CD4-positive, alpha-beta memory T cell (primary cell): ENCODE measurements around the gene PRKAG2. TPM values are rescaled to one million over a fixed set of nuclear protein-coding genes. Genes with fewer than 3 reads are reported as not detected.
A peak's percentile ranks its signal among the peaks of the same experiment; 100 is the strongest.

Experiments
- CTCF ChIA-PET: fragments of 350-600 bp; sonication (Branson Sonifier 250); formaldehyde crosslinking; loops from one replicate; lab custom pipeline; 2021; ENCODE audit warnings: inconsistent platforms; ENCODE audit not compliant: partially characterized antibody; lab: Charles Lee
- POLR2A ChIA-PET: fragments of 350-600 bp; sonication (Branson Sonifier 250); formaldehyde crosslinking; loops from one replicate; lab custom pipeline; 2021; ENCODE audit not compliant: partially characterized antibody; lab: Charles Lee
- DNase-seq, 5 donors: peaks; one replicate each; pipeline versions ENCODE4 v3.0.0 to v3.0.0-alpha.2; 2020 to 2022; ENCODE audit warnings: mixed read lengths in 1 of 5
- H3K27ac ChIP-seq: one replicate; pipeline ENCODE4 v1.7.0; 2013; ENCODE audit warnings: low read depth, low read length
- H3K27me3 ChIP-seq: 2 replicates; pipeline ENCODE4 v1.7.0; 2013; ENCODE audit warnings: mild to moderate bottlenecking, low read length, moderate library complexity; ENCODE audit not compliant: insufficient read depth
- H3K36me3 ChIP-seq: 2 replicates; pipeline ENCODE4 v1.7.0; 2013; ENCODE audit warnings: mild to moderate bottlenecking, low read length, moderate library complexity; ENCODE audit not compliant: insufficient read depth
- H3K4me1 ChIP-seq: 2 replicates; pipeline ENCODE4 v1.7.0; 2013; ENCODE audit warnings: mild to moderate bottlenecking, low read length, moderate library complexity; ENCODE audit not compliant: insufficient read depth
- H3K4me3 ChIP-seq, 2 donors: one replicate each; pipeline ENCODE4 v1.7.0; 2013; ENCODE audit warnings: low read length in 2 of 2, mild to moderate bottlenecking in 1 of 2
- H3K9me3 ChIP-seq, 2 donors: one replicate each; pipeline ENCODE4 v1.7.0; 2013; ENCODE audit warnings: low read length in 2 of 2, control low read depth in 1 of 2; ENCODE audit not compliant: control insufficient read depth in 1 of 2
- H3K27ac Mint-ChIP-seq, 7 donors: one replicate each; pipeline ENCODE4 v1.8.0; 2020 to 2021; ENCODE audit warnings: mixed read lengths in 7 of 7, mild to moderate bottlenecking in 6 of 7, inconsistent platforms in 3 of 7, moderate library complexity in 3 of 7
- H3K27me3 Mint-ChIP-seq, 2 donors: one replicate each; pipeline ENCODE4 v1.8.0; 2020 to 2021; ENCODE audit warnings: mixed read lengths in 2 of 2
- H3K36me3 Mint-ChIP-seq, 2 donors: one replicate each; pipeline ENCODE4 v1.8.0; 2020 to 2021; ENCODE audit warnings: mixed read lengths in 2 of 2, inconsistent platforms in 1 of 2, mild to moderate bottlenecking in 1 of 2
- H3K4me1 Mint-ChIP-seq, 4 donors: one replicate each; pipeline ENCODE4 v1.8.0; 2020 to 2021; ENCODE audit warnings: mixed read lengths in 4 of 4, mild to moderate bottlenecking in 1 of 4
- H3K4me3 Mint-ChIP-seq, 8 donors: one replicate each; pipeline ENCODE4 v1.8.0; 2020 to 2021; ENCODE audit warnings: mixed read lengths in 8 of 8, mild to moderate bottlenecking in 7 of 8, moderate library complexity in 6 of 8, inconsistent platforms in 3 of 8
- H3K9me3 Mint-ChIP-seq, 8 donors: one replicate each; pipeline ENCODE4 v1.8.0; 2020 to 2021; ENCODE audit warnings: mixed read lengths in 8 of 8, mild to moderate bottlenecking in 5 of 8, inconsistent platforms in 3 of 8, moderate library complexity in 1 of 8
- intact Hi-C: fragments of 100-400 bp; cut with micrococcal nuclease; formaldehyde crosslinking; loops from one replicate; pipeline ENCODE4 v1.15.1; 2023
- polyA plus RNA-seq, 2 donors: library from polyadenylated mRNA; unstranded; fragments of 300-500 nt; fragmentation: Illumina TruSeq; gene quantifications; one replicate each; pipeline ENCODE4 v1.2.3, GENCODE V29; 2021
- total RNA-seq, 2 experiments: library from RNA; stranded (reverse); gene quantifications; one replicate each; pipeline ENCODE4 v1.2.3, GENCODE V29; 2021

The PRKAG2 gene
- total and polyA plus RNA-seq, 4 experiments from 2014 or later = 27.4 to 61.0 (median 47.4) TPM

- DNase-seq = no peak
- H3K9me3 ChIP-seq = no peaks in the 10 kb centered on the region
- H3K4me3 ChIP-seq = no peak overlapping the region
- H3K27me3 ChIP-seq = no peaks in the 10 kb centered on the region
- intact Hi-C loops = no loop called here
- ChIA-PET CTCF (no interaction called here), POLR2A (interaction anchor here (0.5 kb wide), 1 partner anchor 18 kb away, joined by 3 read pairs; no protein-coding TSS in a partner anchor)
- Mint-ChIP-seq H3K27me3 (no peaks in the 10 kb centered on the region), H3K9me3 (no peaks in the 10 kb centered on the region), H3K27ac (no peak overlapping the region), H3K4me1 (peaks cover 0 to 17% (median 5%) of the 10 kb centered on the region in 4 donors), H3K4me3 (no peak overlapping the region), H3K36me3 (peaks cover 2 to 4% of the 10 kb centered on the region in 2 donors)
- H3K4me1 ChIP-seq = no peaks in the 10 kb centered on the region
- no peak overlapping the region for H3K27ac ChIP-seq
- no peaks in the 10 kb centered on the region for H3K36me3 ChIP-seq
Measured at GRCh38 chr7:151692721-151693120, 184.2 kb downstream of the PRKAG2 start.

- Histone ChIP-seq H3K4me3 (no peak overlapping the region), H3K4me1 (no peaks in the 10 kb centered on the region), H3K36me3 (no peaks in the 10 kb centered on the region), H3K27ac (no peak overlapping the region), H3K9me3 (no peaks in the 10 kb centered on the region), H3K27me3 (no peaks in the 10 kb centered on the region)
- intact Hi-C loops = no loop called here
- ChIA-PET POLR2A (no interaction called here), CTCF (interaction anchor here (1.7 kb wide), 1 partner anchor 58 kb away, joined by 4 read pairs; no protein-coding TSS in a partner anchor)
- no peak overlapping the region for H3K4me3 Mint-ChIP-seq
- H3K27me3 Mint-ChIP-seq = no peaks in the 10 kb centered on the region
- peaks cover 2 to 4% of the 10 kb centered on the region in 2 donors for H3K36me3 Mint-ChIP-seq
- H3K4me1 Mint-ChIP-seq = peaks cover 0 to 17% (median 5%) of the 10 kb centered on the region in 4 donors
- H3K27ac Mint-ChIP-seq = no peak overlapping the region
- no peak for DNase-seq
- H3K9me3 Mint-ChIP-seq = no peaks in the 10 kb centered on the region
Measured at GRCh38 chr7:151691449-151691848, 185.5 kb downstream of the PRKAG2 start.

GRCh38 chr7:151690606-151691005 lies 186.3 kb downstream of the PRKAG2 start:
- no peak overlapping the region for H3K27ac Mint-ChIP-seq
- no peaks in the 10 kb centered on the region for H3K9me3 Mint-ChIP-seq
- DNase-seq = no peak
- H3K27me3 ChIP-seq = no peaks in the 10 kb centered on the region
- H3K4me1 ChIP-seq = no peaks in the 10 kb centered on the region
- H3K36me3 ChIP-seq = no peaks in the 10 kb centered on the region
- peaks cover 2 to 4% of the 10 kb centered on the region in 2 donors for H3K36me3 Mint-ChIP-seq
- H3K27ac ChIP-seq = no peak overlapping the region
- no peak overlapping the region for H3K4me3 ChIP-seq
- intact Hi-C loops = no loop called here
- POLR2A ChIA-PET = no interaction called here
- H3K4me3 Mint-ChIP-seq = no peak overlapping the region
- peaks cover 0 to 17% (median 5%) of the 10 kb centered on the region in 4 donors for H3K4me1 Mint-ChIP-seq
- CTCF ChIA-PET = interaction anchor here (1.7 kb wide), 1 partner anchor 57 kb away, joined by 4 read pairs; no protein-coding TSS in a partner anchor
- H3K27me3 Mint-ChIP-seq = no peaks in the 10 kb centered on the region
- no peaks in the 10 kb centered on the region for H3K9me3 ChIP-seq

- Histone ChIP-seq H3K36me3 (no peaks in the 10 kb centered on the region), H3K27ac (no peak overlapping the region), H3K4me3 (no peak overlapping the region), H3K27me3 (no peaks in the 10 kb centered on the region), H3K9me3 (no peaks in the 10 kb centered on the region), H3K4me1 (no peaks in the 10 kb centered on the region)
- Mint-ChIP-seq H3K4me3 (no peak overlapping the region), H3K9me3 (no peaks in the 10 kb centered on the region), H3K27me3 (no peaks in the 10 kb centered on the region), H3K27ac (no peak overlapping the region), H3K36me3 (peaks cover 2 to 4% of the 10 kb centered on the region in 2 donors), H3K4me1 (peaks cover 0 to 10% (median 3%) of the 10 kb centered on the region in 4 donors)
- ChIA-PET CTCF (interaction anchor here (0.5 kb wide), 1 partner anchor 234 kb away, joined by 3 read pairs; no protein-coding TSS in a partner anchor), POLR2A (interaction anchor here (1.3 kb wide), 1 partner anchor 22 kb away, joined by 3 read pairs; no protein-coding TSS in a partner anchor)
- intact Hi-C loops = no loop called here
- DNase-seq = no peak
Measured at GRCh38 chr7:151689196-151689971, 187.5 kb downstream of the PRKAG2 start.

GRCh38 chr7:151688236-151688780 lies 188.6 kb downstream of the PRKAG2 start:
- no peak for DNase-seq
- no peak overlapping the region for H3K27ac ChIP-seq
- Mint-ChIP-seq H3K27ac (no peak overlapping the region), H3K9me3 (no peaks in the 10 kb centered on the region), H3K4me1 (peaks cover 0 to 7% (median 1%) of the 10 kb centered on the region in 4 donors), H3K4me3 (no peak overlapping the region), H3K36me3 (peaks cover 2 to 4% of the 10 kb centered on the region in 2 donors), H3K27me3 (no peaks in the 10 kb centered on the region)
- CTCF ChIA-PET = no interaction called here
- H3K4me3 ChIP-seq = no peak overlapping the region
- H3K27me3 ChIP-seq = no peaks in the 10 kb centered on the region
- no peaks in the 10 kb centered on the region for H3K9me3 ChIP-seq
- no peaks in the 10 kb centered on the region for H3K36me3 ChIP-seq
- intact Hi-C loops = no loop called here
- POLR2A ChIA-PET = no interaction called here
- no peaks in the 10 kb centered on the region for H3K4me1 ChIP-seq

- Histone ChIP-seq H3K9me3 (no peaks in the 10 kb centered on the region), H3K27ac (no peak overlapping the region), H3K4me3 (no peak overlapping the region), H3K4me1 (no peaks in the 10 kb centered on the region), H3K27me3 (no peaks in the 10 kb centered on the region), H3K36me3 (no peaks in the 10 kb centered on the region)
- no peak for DNase-seq
- Mint-ChIP-seq H3K4me3 (no peak overlapping the region), H3K9me3 (no peaks in the 10 kb centered on the region), H3K36me3 (peaks cover 2 to 4% of the 10 kb centered on the region in 2 donors), H3K27me3 (no peaks in the 10 kb centered on the region), H3K27ac (no peak overlapping the region), H3K4me1 (peaks cover 0 to 11% (median 1%) of the 10 kb centered on the region in 4 donors)
- ChIA-PET CTCF (no interaction called here), POLR2A (no interaction called here)
- intact Hi-C loops = no loop called here
Measured at GRCh38 chr7:151687523-151688235, 189.2 kb downstream of the PRKAG2 start.

- no peaks in the 10 kb centered on the region for H3K9me3 ChIP-seq
- H3K9me3 Mint-ChIP-seq = no peaks in the 10 kb centered on the region
- no peaks in the 10 kb centered on the region for H3K4me1 ChIP-seq
- H3K4me3 Mint-ChIP-seq = no peak overlapping the region
- POLR2A ChIA-PET = no interaction called here
- intact Hi-C loops = no loop called here
- peaks cover 1 to 15% (median 3%) of the 10 kb centered on the region in 4 donors for H3K4me1 Mint-ChIP-seq
- no peaks in the 10 kb centered on the region for H3K27me3 ChIP-seq
- H3K27ac Mint-ChIP-seq = peak overlapping the region in 1 of 7 donors; percentile 46
- peaks cover 2 to 4% of the 10 kb centered on the region in 2 donors for H3K36me3 Mint-ChIP-seq
- H3K36me3 ChIP-seq = no peaks in the 10 kb centered on the region
- H3K27me3 Mint-ChIP-seq = no peaks in the 10 kb centered on the region
- CTCF ChIA-PET = no interaction called here
- DNase-seq = no peak
- no peak overlapping the region for H3K4me3 ChIP-seq
- H3K27ac ChIP-seq = no peak overlapping the region
Measured at GRCh38 chr7:151686826-151687225, 190.1 kb downstream of the PRKAG2 start.
